SU-DHL-6 (cell line): ENCODE measurements around the gene FGF9.

ENCODE experiments used
- EZH2phosphoT487 ChIP-seq: fragments of 200-600 bp; sonication (generic), shearing (Covaris generic); conservative IDR thresholded peaks from 2 replicates; pipeline ENCODE4 v1.6.1; 2018; ENCODE audit warnings: mild to moderate bottlenecking, antibody characterized with exemption, low read length, moderate library complexity, mixed read lengths
- TF ChIP-seq, protein P1 (sequence below): fragments of 200-600 bp; sonication (generic); IDR thresholded peaks from one replicate; pipeline ENCODE4 v1.5.1; 2017; ENCODE audit warnings: antibody characterized with exemption, mild to moderate bottlenecking, low read length, moderate library complexity; ENCODE audit not compliant: insufficient read depth, poor library complexity, severe bottlenecking

DNA sequence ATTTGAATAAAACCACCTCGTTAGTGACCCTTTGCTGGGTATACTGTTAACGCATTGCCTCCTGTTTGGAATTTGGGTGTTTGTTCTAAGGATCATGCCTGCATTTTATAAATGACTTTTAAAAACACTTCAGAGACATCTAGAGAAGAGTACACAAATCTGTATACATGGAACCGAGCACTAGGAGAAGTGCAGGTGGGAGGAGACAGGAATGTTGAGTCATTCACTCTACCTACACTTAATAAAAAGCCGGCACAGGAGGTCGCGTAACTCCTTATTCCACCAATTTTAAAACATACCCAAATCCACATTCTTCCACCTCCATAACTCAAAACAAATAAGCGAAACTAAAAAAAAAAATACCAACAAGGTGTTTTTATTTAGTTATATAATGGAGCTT lies 48.6 kb downstream of the FGF9 start:
- TF ChIP-seq, protein P1, sequence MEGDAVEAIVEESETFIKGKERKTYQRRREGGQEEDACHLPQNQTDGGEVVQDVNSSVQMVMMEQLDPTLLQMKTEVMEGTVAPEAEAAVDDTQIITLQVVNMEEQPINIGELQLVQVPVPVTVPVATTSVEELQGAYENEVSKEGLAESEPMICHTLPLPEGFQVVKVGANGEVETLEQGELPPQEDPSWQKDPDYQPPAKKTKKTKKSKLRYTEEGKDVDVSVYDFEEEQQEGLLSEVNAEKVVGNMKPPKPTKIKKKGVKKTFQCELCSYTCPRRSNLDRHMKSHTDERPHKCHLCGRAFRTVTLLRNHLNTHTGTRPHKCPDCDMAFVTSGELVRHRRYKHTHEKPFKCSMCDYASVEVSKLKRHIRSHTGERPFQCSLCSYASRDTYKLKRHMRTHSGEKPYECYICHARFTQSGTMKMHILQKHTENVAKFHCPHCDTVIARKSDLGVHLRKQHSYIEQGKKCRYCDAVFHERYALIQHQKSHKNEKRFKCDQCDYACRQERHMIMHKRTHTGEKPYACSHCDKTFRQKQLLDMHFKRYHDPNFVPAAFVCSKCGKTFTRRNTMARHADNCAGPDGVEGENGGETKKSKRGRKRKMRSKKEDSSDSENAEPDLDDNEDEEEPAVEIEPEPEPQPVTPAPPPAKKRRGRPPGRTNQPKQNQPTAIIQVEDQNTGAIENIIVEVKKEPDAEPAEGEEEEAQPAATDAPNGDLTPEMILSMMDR = no peak
- no peak for TF ChIP-seq EZH2phosphoT487
